OCI-LY7 (cell line): Measurements from ENCODE around the gene GMNN. TPM values are rescaled to one million over a fixed set of nuclear protein-coding genes. Genes with fewer than 3 reads are reported as not detected.
"Not testable (repeated sequence)": the region's sequence is repeated elsewhere in the genome, so short reads cannot be mapped to it uniquely, and the experiment has no call there.

Experiments
- Bru-seq: library from RNA; stranded (reverse); fragments of 400-500 nt; gene quantifications from one replicate; lab custom pipeline; 2021; lab: Mats Ljungman, UMichigan
- BruChase-seq, 2 experiments: library from RNA; stranded (reverse); fragments of 400-500 nt; gene quantifications; one replicate each; lab custom pipeline; 2021; lab: Mats Ljungman, UMichigan
- BruUV-seq: library from RNA; stranded (reverse); fragments of 400-500 nt; replicated peaks from 2 replicates; lab custom pipeline; 2021; lab: Mats Ljungman, UMichigan
- CTCF ChIA-PET: fragments of 300-600 bp; sonication (Branson Sonifier 250); formaldehyde crosslinking; loops from one replicate; lab custom pipeline; 2022; ENCODE audit warnings: antibody characterized with exemption; ENCODE audit not compliant: unreplicated experiment; lab: Charles Lee
- POLR2A ChIA-PET: fragments of 300-600 bp; sonication (Branson Sonifier 250); formaldehyde crosslinking; loops from one replicate; lab custom pipeline; 2022; ENCODE audit warnings: antibody characterized with exemption; lab: Charles Lee
- DNase-seq: peaks from one replicate; pipeline ENCODE4 v3.0.0-alpha.2; 2015; ENCODE audit warnings: low spot score
- H2AFZ ChIP-seq: fragments of 200-600 bp; sonication (generic), shearing (Covaris generic); 2 replicates; pipeline ENCODE4 v1.6.1; 2014; ENCODE audit warnings: mild to moderate bottlenecking, antibody characterized with exemption, low read length, moderate library complexity
- H3K27ac ChIP-seq: fragments of 200-600 bp; sonication (generic); 2 replicates; pipeline ENCODE4 v1.5.1; 2014; ENCODE audit warnings: mixed run types, low read depth, mild to moderate bottlenecking, moderate library complexity, low read length, inconsistent platforms; ENCODE audit not compliant: poor library complexity, severe bottlenecking
- H3K36me3 ChIP-seq: fragments of 200-600 bp; sonication (generic); 2 replicates; pipeline ENCODE4 v1.6.1; 2014; ENCODE audit warnings: mild to moderate bottlenecking, antibody characterized with exemption, low read length, moderate library complexity, mixed read lengths; ENCODE audit not compliant: insufficient read depth
- H3K4me1 ChIP-seq: fragments of 200-600 bp; sonication (generic); 2 replicates; pipeline ENCODE4 v1.5.1; 2014; ENCODE audit warnings: mild to moderate bottlenecking, low read length; ENCODE audit not compliant: insufficient read depth, poor library complexity, severe bottlenecking
- H3K4me2 ChIP-seq: fragments of 200-600 bp; sonication (generic); 2 replicates; pipeline ENCODE4 v1.6.1; 2014; ENCODE audit warnings: mild to moderate bottlenecking, low read length
- H3K4me3 ChIP-seq: fragments of 200-600 bp; sonication (generic); 2 replicates; pipeline ENCODE4 v1.5.1; 2014; ENCODE audit warnings: mild to moderate bottlenecking, low read depth, low read length; ENCODE audit not compliant: poor library complexity, severe bottlenecking
- H3K79me2 ChIP-seq: fragments of 200-600 bp; sonication (generic); 2 replicates; pipeline ENCODE4 v1.6.1; 2016; ENCODE audit warnings: low read depth, mild to moderate bottlenecking, low read length, moderate library complexity, mixed read lengths; ENCODE audit not compliant: insufficient read depth
- H3K9me2 ChIP-seq: fragments of 200-600 bp; sonication (generic); 2 replicates; pipeline ENCODE4 v1.6.1; 2016; ENCODE audit warnings: mild to moderate bottlenecking, low read length, mixed read lengths; ENCODE audit not compliant: insufficient read depth
- H3K9me3 ChIP-seq: fragments of 200-600 bp; sonication (generic); 2 replicates; pipeline ENCODE4 v1.6.1; 2014; ENCODE audit warnings: mild to moderate bottlenecking, mixed run types, low read length, mixed read lengths
- H4K20me1 ChIP-seq: fragments of 200-600 bp; sonication (generic); 2 replicates; pipeline ENCODE4 v1.6.1; 2014; ENCODE audit warnings: mild to moderate bottlenecking, antibody characterized with exemption, low read length, moderate library complexity, mixed read lengths; ENCODE audit not compliant: insufficient read depth
- EZH2phosphoT487 ChIP-seq: fragments of 200-600 bp; sonication (generic); IDR thresholded peaks from 2 replicates; pipeline ENCODE4 v1.6.1; 2018; ENCODE audit warnings: low read depth, borderline replicate concordance, mild to moderate bottlenecking, mixed run types, antibody characterized with exemption, low read length, moderate library complexity, mixed read lengths
- intact Hi-C: fragments of 100-400 bp; cut with micrococcal nuclease; formaldehyde crosslinking; loops from one replicate; pipeline ENCODE4 v1.10.0; 2022; ENCODE audit not compliant: unreplicated experiment
- long read RNA-seq: library from polyadenylated mRNA; stranded (forward); transcript quantifications from one replicate; pipeline ENCODE4 v2.0.0, GENCODE V29; 2022
- total RNA-seq, 2 experiments: library from RNA; depleted of rRNA in 1 of 2; stranded (reverse); fragments of >200 nt in 1 of 2; shearing (Covaris generic) in 1 of 2; gene quantifications; 2 replicates each; pipeline ENCODE4 v1.2.3, GENCODE V29; 2014 to 2022
- TF ChIP-seq, protein P1 (sequence below): fragments of 200-600 bp; sonication (generic); conservative IDR thresholded peaks from 2 replicates; pipeline ENCODE4 v1.5.1; 2014; ENCODE audit warnings: mild to moderate bottlenecking, antibody characterized with exemption, low read length, moderate library complexity, mixed read lengths

Gene GMNN
- 101 and 130 TPM in 2 replicates for total RNA-seq (2014; rRNA removed; shearing (Covaris generic))
- total RNA-seq (2022), result 120 and 131 TPM in 2 replicates
- percentile 98 among the genes with signal in this experiment for Bru-seq, nascent RNA
- BruChase-seq, experiment 1, labeled RNA remaining after a 6-hour chase, result percentile 88 among the genes with signal in this experiment
- percentile 96 among the genes with signal in this experiment for BruChase-seq, experiment 2, labeled RNA remaining after a 2-hour chase
- long read RNA-seq, transcript GMNN-201 (7 exons, 1,262 nt), result major isoform, 98 of 194 reads
- long read RNA-seq, transcript GMNN-202 (7 exons, 1,133 nt), result minor isoform, 60 of 194 reads
- long read RNA-seq, partial matches to known transcripts, result 11 of 194 reads
- long read RNA-seq, other reads (novel, unspliced or antisense), result 23 of 194 reads

GRCh38 chr6:24774696-24775519, at the start of gene GMNN:
GMNN (plus strand) TSS chr6:24774937; CDS start chr6:24777247, 2,310 bp downstream.
- peaks cover 36% of the 10 kb centered on the region for H3K4me1 ChIP-seq
- TSS peak; percentile 94 for BruUV-seq
- intact Hi-C loops, result loop anchor here (2.0 to 10.0 kb wide), 4 partner anchors 54 to 280 kb away; partner anchors contain the start of gene ALDH5A1
- peaks cover 51% of the 10 kb centered on the region for H3K79me2 ChIP-seq
- no peaks in the 10 kb centered on the region for H3K9me2 ChIP-seq
- H4K20me1 ChIP-seq, result peaks cover 37% of the 10 kb centered on the region
- ChIA-PET CTCF (interaction anchor here (0.6 to 0.9 kb wide), 3 partner anchors 15 to 473 kb away, joined by 3 to 4 read pairs (median 3); no protein-coding TSS in a partner anchor), POLR2A (interaction anchor here (0.8 to 1.7 kb wide), 7 partner anchors 11 to 296 kb away, joined by 3 to 5 read pairs (median 3); no protein-coding TSS in a partner anchor)
- H3K9me3 ChIP-seq, result no peaks in the 10 kb centered on the region
- DNase-seq, result peak; percentile 98
- H2AFZ ChIP-seq, result peak within 1 kb of the TSS; percentile 96
- H3K27ac ChIP-seq, result peak within 1 kb of the TSS; percentile 94
- peaks cover 46% of the 10 kb centered on the region for H3K36me3 ChIP-seq
- H3K4me2 ChIP-seq, result peak within 1 kb of the TSS; percentile 99
- TF ChIP-seq EZH2phosphoT487, result no peak
- TF ChIP-seq, protein P1, sequence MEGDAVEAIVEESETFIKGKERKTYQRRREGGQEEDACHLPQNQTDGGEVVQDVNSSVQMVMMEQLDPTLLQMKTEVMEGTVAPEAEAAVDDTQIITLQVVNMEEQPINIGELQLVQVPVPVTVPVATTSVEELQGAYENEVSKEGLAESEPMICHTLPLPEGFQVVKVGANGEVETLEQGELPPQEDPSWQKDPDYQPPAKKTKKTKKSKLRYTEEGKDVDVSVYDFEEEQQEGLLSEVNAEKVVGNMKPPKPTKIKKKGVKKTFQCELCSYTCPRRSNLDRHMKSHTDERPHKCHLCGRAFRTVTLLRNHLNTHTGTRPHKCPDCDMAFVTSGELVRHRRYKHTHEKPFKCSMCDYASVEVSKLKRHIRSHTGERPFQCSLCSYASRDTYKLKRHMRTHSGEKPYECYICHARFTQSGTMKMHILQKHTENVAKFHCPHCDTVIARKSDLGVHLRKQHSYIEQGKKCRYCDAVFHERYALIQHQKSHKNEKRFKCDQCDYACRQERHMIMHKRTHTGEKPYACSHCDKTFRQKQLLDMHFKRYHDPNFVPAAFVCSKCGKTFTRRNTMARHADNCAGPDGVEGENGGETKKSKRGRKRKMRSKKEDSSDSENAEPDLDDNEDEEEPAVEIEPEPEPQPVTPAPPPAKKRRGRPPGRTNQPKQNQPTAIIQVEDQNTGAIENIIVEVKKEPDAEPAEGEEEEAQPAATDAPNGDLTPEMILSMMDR, result no peak
- H3K4me3 ChIP-seq, result peak within 1 kb of the TSS; percentile 95

- DNase-seq, H3K79me2 ChIP-seq, H3K4me2 ChIP-seq, intact Hi-C loops, CTCF ChIA-PET, H3K27ac ChIP-seq, H3K36me3 ChIP-seq, POLR2A ChIA-PET, H4K20me1 ChIP-seq, H3K4me3 ChIP-seq, H2AFZ ChIP-seq, BruUV-seq, H3K9me2 ChIP-seq, H3K4me1 ChIP-seq: not testable (repeated sequence)
- H3K9me3 ChIP-seq, result peaks cover 49% of the 10 kb centered on the region
Observed at GRCh38 chr6:24730653-24731052, 44.1 kb upstream of the GMNN start.

GRCh38 chr6:24731456-24732134, 43.1 kb upstream of the GMNN start:
- POLR2A ChIA-PET, result interaction anchor here (0.6 to 1.5 kb wide), 3 partner anchors 10 to 180 kb away, joined by 3 to 4 read pairs (median 4); no protein-coding TSS in a partner anchor
- H3K4me3 ChIP-seq, H3K4me1 ChIP-seq, H2AFZ ChIP-seq, DNase-seq, H4K20me1 ChIP-seq, H3K4me2 ChIP-seq, H3K9me2 ChIP-seq, H3K79me2 ChIP-seq, CTCF ChIA-PET, BruUV-seq, H3K36me3 ChIP-seq, H3K27ac ChIP-seq, intact Hi-C loops: not testable (repeated sequence)
- peaks cover 49% of the 10 kb centered on the region for H3K9me3 ChIP-seq
